BJ (cell line): ENCODE results near the gene CFAP53. TPM values are rescaled to one million over a fixed set of nuclear protein-coding genes. Genes with fewer than 3 reads are reported as not detected.

Source experiments
- CTCF ChIA-PET: fragments of 350-600 bp; formaldehyde crosslinking; extraction: SDS; loops from one replicate; lab custom pipeline; 2021; ENCODE audit warnings: antibody characterized with exemption, inconsistent platforms; lab: Yijun Ruan, JAX
- POLR2A ChIA-PET: fragments of 300-600 bp; sonication (Branson Sonifier 250); formaldehyde crosslinking; extraction: SDS; loops from one replicate; lab custom pipeline; 2021; ENCODE audit warnings: antibody characterized with exemption; lab: Charles Lee
- DNase-seq: peaks from one replicate; pipeline ENCODE4 v3.0.0-alpha.2; 2011; ENCODE audit warnings: low read depth
- H3K27me3 ChIP-seq: 2 replicates; pipeline ENCODE4 v1.6.0; 2011; ENCODE audit warnings: low read length; ENCODE audit not compliant: control insufficient read depth, insufficient read depth
- H3K36me3 ChIP-seq: 2 replicates; pipeline ENCODE4 v1.5.1; 2011; ENCODE audit warnings: low read length; ENCODE audit not compliant: control insufficient read depth, insufficient read depth
- H3K4me3 ChIP-seq: 2 replicates; pipeline ENCODE4 v1.5.1; 2011; ENCODE audit warnings: low read depth, mild to moderate bottlenecking, control low read depth, low read length
- CTCF ChIP-seq: IDR thresholded peaks from 2 replicates; pipeline ENCODE4 v1.5.1; 2011; ENCODE audit warnings: low read depth, mild to moderate bottlenecking, control low read depth, inconsistent platforms, low read length, moderate library complexity; ENCODE audit not compliant: insufficient read depth
- polyA plus RNA-seq: library from polyadenylated mRNA; depleted of rRNA; stranded (reverse); fragments of >200 nt; gene quantifications from 2 replicates; pipeline ENCODE4 v1.2.3, GENCODE V29; 2011

The CFAP53 gene
- polyA plus RNA-seq, 1 experiment, result 0.17 TPM

GRCh38 chr18:50280707-50281294 is 14.5 kb upstream of the CFAP53 start:
- Histone ChIP-seq H3K27me3 (no peaks in the 10 kb centered on the region), H3K4me3 (peak overlapping the region; percentile 89), H3K36me3 (peaks cover 32% of the 10 kb centered on the region)
- POLR2A ChIA-PET, result no interaction called here
- TF ChIP-seq CTCF, result no peak
- DNase-seq, result no peak
- CTCF ChIA-PET, result interaction anchor here (1.4 to 1.6 kb wide), 2 partner anchors 8 to 10 kb away, joined by 3 to 6 read pairs; no protein-coding TSS in a partner anchor

GRCh38 chr18:50279752-50280151 is 13.5 kb upstream of the CFAP53 start:
- DNase-seq, result no peak
- H3K27me3 ChIP-seq, result no peaks in the 10 kb centered on the region
- CTCF ChIA-PET, result no interaction called here
- peak overlapping the region; percentile 4; the same call in 1 of the 2 replicates for H3K4me3 ChIP-seq
- POLR2A ChIA-PET, result no interaction called here
- H3K36me3 ChIP-seq, result peaks cover 39% of the 10 kb centered on the region
- TF ChIP-seq CTCF, result no peak

- ChIA-PET POLR2A (no interaction called here), CTCF (interaction anchor here (1.8 kb wide), 1 partner anchor 9 kb away, joined by 7 read pairs; no protein-coding TSS in a partner anchor)
- TF ChIP-seq CTCF, result no peak
- DNase-seq, result no peak
- Histone ChIP-seq H3K36me3 (peaks cover 41% of the 10 kb centered on the region), H3K27me3 (no peaks in the 10 kb centered on the region), H3K4me3 (no peak overlapping the region)
Measured at GRCh38 chr18:50277942-50278341, 11.6 kb upstream of the CFAP53 start.

GRCh38 chr18:50276452-50276851 is 10.2 kb upstream of the CFAP53 start:
- DNase-seq, result no peak
- no peaks in the 10 kb centered on the region for H3K27me3 ChIP-seq
- H3K36me3 ChIP-seq, result peaks cover 48% of the 10 kb centered on the region
- POLR2A ChIA-PET, result no interaction called here
- no peak overlapping the region for H3K4me3 ChIP-seq
- CTCF ChIA-PET, result no interaction called here
- no peak for TF ChIP-seq CTCF

- no peaks in the 10 kb centered on the region for H3K27me3 ChIP-seq
- no peak overlapping the region for H3K4me3 ChIP-seq
- no peak for DNase-seq
- H3K36me3 ChIP-seq, result peaks cover 53% of the 10 kb centered on the region
- TF ChIP-seq CTCF, result no peak
- POLR2A ChIA-PET, result no interaction called here
- CTCF ChIA-PET, result no interaction called here
Measured at GRCh38 chr18:50275503-50276036, 9.3 kb upstream of the CFAP53 start.
